WERI-Rb-1 (cell line): ENCODE results near the gene F8.

Experiments
- DNase-seq: peaks from one replicate; pipeline ENCODE4 v3.0.0-alpha.2; 2020
- H3K27ac ChIP-seq: fragments of 250-450 bp; sonication (Bioruptor Pico); 2 replicates; pipeline ENCODE4 v1.5.1; 2020; ENCODE audit warnings: mild to moderate bottlenecking, moderate library complexity
- H3K27me3 ChIP-seq: fragments of 250-450 bp; sonication (Bioruptor Pico); 2 replicates; pipeline ENCODE4 v1.5.1; 2021; ENCODE audit warnings: mild to moderate bottlenecking, low read depth, moderate library complexity; ENCODE audit not compliant: insufficient read depth, severe bottlenecking
- H3K36me3 ChIP-seq: fragments of 250-450 bp; sonication (Bioruptor Pico); 2 replicates; pipeline ENCODE4 v1.5.1; 2020; ENCODE audit warnings: mild to moderate bottlenecking, moderate library complexity
- H3K4me3 ChIP-seq: 2 replicates; pipeline ENCODE4 v1.5.1; 2011; ENCODE audit warnings: low read depth, mild to moderate bottlenecking, control low read depth, low read length
- H3K9me3 ChIP-seq: fragments of 250-450 bp; sonication (Bioruptor Pico); 2 replicates; pipeline ENCODE4 v1.5.1; 2021; ENCODE audit warnings: mild to moderate bottlenecking, moderate library complexity; ENCODE audit not compliant: severe bottlenecking
- CTCF ChIP-seq: IDR thresholded peaks from 2 replicates; pipeline ENCODE4 v1.5.1; 2011; ENCODE audit warnings: low read depth, mild to moderate bottlenecking, control low read depth, inconsistent platforms, low read length

Gene F8

DNA sequence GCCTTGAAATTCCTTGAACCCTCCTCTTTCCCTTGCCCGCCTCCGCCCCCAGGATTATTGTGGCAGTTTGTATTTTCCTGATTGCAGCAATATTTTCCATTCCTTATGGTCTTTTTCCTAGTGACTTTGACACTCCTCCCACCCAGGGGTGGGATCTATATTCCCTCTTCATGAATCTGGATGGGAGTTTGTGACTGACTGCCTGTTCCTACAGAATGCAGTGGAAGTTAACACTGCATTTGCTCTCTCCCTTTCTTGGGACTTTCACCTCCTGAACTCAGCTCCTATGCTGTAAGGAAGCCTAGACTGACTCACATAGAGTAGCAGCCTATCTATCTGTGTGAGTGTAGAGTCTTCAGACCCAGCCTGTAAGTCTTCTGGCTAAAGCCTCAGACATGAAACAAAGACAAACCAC lies 6.4 kb upstream of the F8 start:
- Histone ChIP-seq H3K4me3 (no peak overlapping the region), H3K9me3 (no peaks in the 10 kb centered on the region), H3K27me3 (no peaks in the 10 kb centered on the region), H3K36me3 (no peaks in the 10 kb centered on the region; the same call in 1 of the 2 replicates), H3K27ac (no peak overlapping the region)
- TF ChIP-seq CTCF: no peak
- DNase-seq: no peak

DNA sequence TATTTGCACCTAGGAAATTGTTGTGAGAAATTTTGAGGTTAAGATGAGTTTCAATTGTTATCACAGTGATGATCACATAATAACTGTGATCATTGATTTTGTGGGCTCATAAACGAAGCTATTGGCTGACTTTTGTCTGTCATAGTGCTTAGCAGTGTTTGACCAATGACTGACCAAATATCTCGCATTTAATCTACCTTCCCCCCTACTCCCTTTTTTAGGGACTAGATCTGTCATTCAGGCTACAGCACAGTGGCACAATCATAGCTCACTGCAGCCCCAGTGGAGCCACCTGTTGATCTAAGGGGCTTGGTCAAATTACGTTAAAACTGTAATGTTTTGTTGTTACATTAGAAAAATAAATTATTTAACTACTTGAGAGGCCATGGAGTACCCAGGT lies 5.6 kb upstream of the F8 start:
- no peak for DNase-seq
- no peaks in the 10 kb centered on the region for H3K27me3 ChIP-seq
- H3K4me3 ChIP-seq: peak overlapping the region; percentile 98
- H3K9me3 ChIP-seq: no peaks in the 10 kb centered on the region
- no peaks in the 10 kb centered on the region for H3K36me3 ChIP-seq
- TF ChIP-seq CTCF: no peak
- H3K27ac ChIP-seq: peak overlapping the region; percentile 97

GRCh38 chrX:155027509-155028066 lies 5.1 kb upstream of the F8 start:
- TF ChIP-seq CTCF: no peak
- Histone ChIP-seq H3K36me3 (no peaks in the 10 kb centered on the region), H3K4me3 (peak overlapping the region; percentile 98), H3K9me3 (no peaks in the 10 kb centered on the region), H3K27ac (peak overlapping the region; percentile 97), H3K27me3 (no peaks in the 10 kb centered on the region)
- no peak for DNase-seq

- Histone ChIP-seq H3K27ac (peak within 1 kb of the TSS; percentile 97), H3K9me3 (no peaks in the 10 kb centered on the region), H3K36me3 (no peaks in the 10 kb centered on the region), H3K4me3 (peak within 1 kb of the TSS; percentile 98), H3K27me3 (no peaks in the 10 kb centered on the region)
- TF ChIP-seq CTCF: no peak
- DNase-seq: peak; percentile 99
Measured at GRCh38 chrX:155026727-155027508, 4.4 kb upstream of the F8 start, which contains the start of gene FUNDC2. FUNDC2 (plus strand) TSS chrX:155026844; CDS start chrX:155026939, 95 bp downstream.

DNA sequence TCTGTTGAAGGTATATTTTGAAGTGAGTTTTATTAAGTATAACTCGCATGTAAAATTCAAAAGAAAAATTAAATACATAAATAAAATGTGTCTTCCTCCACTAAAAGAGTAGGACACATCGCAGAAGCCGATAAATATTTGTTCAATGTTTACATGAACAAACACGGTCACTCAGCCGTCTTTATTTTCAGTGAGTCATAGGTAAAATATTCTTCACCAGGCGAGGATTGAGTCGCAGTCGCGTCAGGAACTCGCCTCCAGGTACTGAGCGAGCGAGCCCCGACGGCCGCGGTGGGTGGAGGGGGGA lies 3.9 kb upstream of the F8 start:
- Histone ChIP-seq H3K4me3 (peak overlapping the region; percentile 98), H3K27me3 (no peaks in the 10 kb centered on the region), H3K9me3 (no peaks in the 10 kb centered on the region), H3K36me3 (no peaks in the 10 kb centered on the region), H3K27ac (peak overlapping the region; percentile 97)
- no peak for DNase-seq
- TF ChIP-seq CTCF: no peak
